GM10248 (cell line): ENCODE results near the gene PAN2.

Source experiments
- CTCF ChIA-PET: fragments of 300-600 bp; sonication (Branson Sonifier 250); formaldehyde crosslinking; extraction: SDS; loops from one replicate; lab custom pipeline; 2021; ENCODE audit warnings: antibody characterized with exemption; lab: Yijun Ruan, JAX
- POLR2A ChIA-PET: fragments of 350-650 bp; sonication (Branson Sonifier 250); formaldehyde crosslinking; extraction: SDS; loops from one replicate; lab custom pipeline; 2020; ENCODE audit warnings: antibody characterized with exemption; lab: Yijun Ruan, JAX
- DNase-seq: peaks from one replicate; pipeline ENCODE4 v3.0.0; 2012; ENCODE audit errors: extremely low spot score
- CTCF ChIP-seq: IDR thresholded peaks from 2 replicates; pipeline ENCODE4 v1.5.1; 2012; ENCODE audit warnings: mild to moderate bottlenecking, low read depth; ENCODE audit errors: extremely low read depth, missing control alignments, control extremely low read depth

The PAN2 gene

GRCh38 chr12:56333679-56334489 lies at the start of gene PAN2:
Gene PAN2 (minus strand): TSS chr12:56334000. CDS start chr12:56333094, 906 bp downstream.
- peak; percentile 39 for TF ChIP-seq CTCF
- peak; percentile 98 for DNase-seq
- POLR2A ChIA-PET, result interaction anchor here (0.6 to 1.8 kb wide), 3 partner anchors 18 to 1146 kb away, joined by 3 to 6 read pairs (median 4); partner anchors contain the start of genes ARHGAP9, CNPY2 and STAT2
- CTCF ChIA-PET, result interaction anchor here (0.6 to 3.0 kb wide), 14 partner anchors 8 to 168 kb away, joined by 3 to 18 read pairs (median 5); partner anchors contain the start of genes SMARCC2 and STAT2

GRCh38 chr12:56382611-56383010 lies 48.8 kb upstream of the PAN2 start:
- CTCF ChIA-PET, result interaction anchor here (1.0 to 1.2 kb wide), 3 partner anchors 81 to 149 kb away, joined by 3 to 4 read pairs (median 3); no protein-coding TSS in a partner anchor
- no peak for TF ChIP-seq CTCF
- DNase-seq, result no peak
- POLR2A ChIA-PET, result no interaction called here

- POLR2A ChIA-PET, result no interaction called here
- TF ChIP-seq CTCF, result no peak
- DNase-seq, result no peak
- CTCF ChIA-PET, result interaction anchor here (1.5 to 2.4 kb wide), 3 partner anchors 11 to 18 kb away, joined by 3 to 8 read pairs (median 8); partner anchors contain the start of gene STAT2
Measured at GRCh38 chr12:56377989-56378316, 44.2 kb upstream of the PAN2 start.

GRCh38 chr12:56377310-56377988 lies 43.6 kb upstream of the PAN2 start:
- POLR2A ChIA-PET, result no interaction called here
- CTCF ChIA-PET, result interaction anchor here (1.2 to 2.4 kb wide), 6 partner anchors 10 to 188 kb away, joined by 3 to 8 read pairs (median 4); partner anchors contain the start of genes SMARCC2 and STAT2
- DNase-seq, result no peak
- no peak for TF ChIP-seq CTCF

GRCh38 chr12:56375598-56376434 lies 42.0 kb upstream of the PAN2 start:
- POLR2A ChIA-PET, result interaction anchor here (0.7 to 1.6 kb wide), 2 partner anchors 16 to 628 kb away, joined by 4 to 10 read pairs; partner anchors contain the start of gene STAT2
- peak; percentile 35 for DNase-seq

More at GRCh38 chr12:56375598-56376434, 42.0 kb upstream of the PAN2 start:
- no peak for TF ChIP-seq CTCF
- CTCF ChIA-PET, result interaction anchor here (0.6 to 2.5 kb wide), 10 partner anchors 8 to 186 kb away, joined by 3 to 8 read pairs (median 4); partner anchors contain the start of genes SMARCC2 and STAT2
